Measurements from ENCODE around the gene SLC22A17. TPM values are rescaled to one million over a fixed set of nuclear protein-coding genes. Genes with fewer than 3 reads are reported as not detected.

SLC22A17 gene
- total and polyA plus RNA-seq, 2 of the 13 experiments (the other 11 are each of a cell fraction or from before 2014, with no cell fraction given), result 0.95 to 1.1 TPM

DNA sequence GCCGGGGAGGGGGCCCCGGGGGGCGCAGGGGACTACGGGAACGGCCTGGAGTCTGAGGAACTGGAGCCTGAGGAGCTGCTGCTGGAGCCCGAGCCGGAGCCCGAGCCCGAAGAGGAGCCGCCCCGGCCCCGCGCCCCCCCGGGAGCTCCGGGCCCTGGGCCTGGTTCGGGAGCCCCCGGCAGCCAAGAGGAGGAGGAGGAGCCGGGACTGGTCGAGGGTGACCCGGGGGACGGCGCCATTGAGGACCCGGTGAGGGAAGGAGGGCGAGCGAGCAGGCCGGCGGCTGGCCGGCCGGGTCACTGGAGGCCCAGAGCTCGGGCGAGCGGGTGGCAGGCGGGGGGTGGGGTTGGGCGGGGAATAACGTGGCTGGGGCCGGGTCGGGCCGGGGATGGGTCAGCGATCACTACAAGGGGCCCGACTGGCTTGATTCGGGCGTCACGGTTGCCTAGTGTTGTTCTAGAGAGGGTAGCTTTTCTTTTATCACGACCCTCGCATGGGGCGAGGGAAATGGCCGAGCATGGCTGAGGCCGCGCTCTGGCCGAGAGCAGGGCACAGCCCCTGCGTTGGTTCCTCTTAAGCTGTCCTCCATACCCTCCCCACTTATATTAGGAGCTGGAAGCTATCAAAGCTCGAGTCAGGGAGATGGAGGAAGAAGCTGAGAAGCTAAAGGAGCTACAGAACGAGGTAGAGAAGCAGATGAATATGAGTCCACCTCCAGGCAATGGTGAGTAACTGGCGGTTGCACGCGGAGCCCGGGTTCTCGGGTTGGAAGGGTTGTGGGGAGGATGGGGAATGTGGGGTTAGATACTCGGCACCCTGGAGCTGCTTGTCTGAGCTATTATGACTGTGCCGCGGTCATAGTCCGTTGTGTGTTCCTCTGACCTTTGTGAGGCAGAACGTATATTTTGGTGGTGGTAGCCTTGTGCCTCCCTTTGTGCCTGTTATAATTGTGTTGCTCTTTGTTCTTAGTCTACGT, 30.8 kb downstream of the SLC22A17 start (continued):
- TF ChIP-seq CBX2 (IDR thresholded peaks at IDR 0.05; ENCODE audit: low read depth, low read length) (no peak), CBX2 (CRISPR knock-in tag; IDR thresholded peaks at IDR 0.05; ENCODE audit: low read depth) (peak; percentile 84; the same call in 1 of the 2 replicates), GABPB1 (CRISPR knock-in tag; IDR thresholded peaks at IDR 0.05) (peak; percentile 32; the same call in 1 of the 2 replicates), ZNF564 (CRISPR knock-in tag; IDR thresholded peaks at IDR 0.05) (no peak), PHF5A (CRISPR knock-in tag; IDR thresholded peaks at IDR 0.05; ENCODE audit: low read depth, unreplicated experiment) (peak; percentile 20), NONO (IDR thresholded peaks at IDR 0.05) (no peak), NONO (CRISPR knock-in tag; conservative IDR thresholded peaks at IDR 0.05) (no peak; the same call in none of the 2 replicates), ZFP82 (CRISPR knock-in tag; IDR thresholded peaks at IDR 0.05; ENCODE audit: borderline replicate concordance) (peak; percentile 63; the same call in 1 of the 2 replicates), CENPT (CRISPR knock-in tag; IDR thresholded peaks at IDR 0.05; ENCODE audit: low read depth) (no peak), ZNF670 (CRISPR knock-in tag; IDR thresholded peaks at IDR 0.05; ENCODE audit: borderline replicate concordance) (no peak; the same call in 1 of the 2 replicates), SMYD3 (CRISPR knock-in tag; IDR thresholded peaks at IDR 0.05) (no peak; the same call in 1 of the 2 replicates), ZNF572 (CRISPR knock-in tag; IDR thresholded peaks at IDR 0.05) (0 out of 2 replicates have a peak, but pooled peaks have one; percentile 58), ZNF350 (CRISPR knock-in tag; IDR thresholded peaks at IDR 0.05; ENCODE audit: borderline replicate concordance, low read depth) (peak; percentile 66; the same call in 1 of the 2 replicates), MTF2 (CRISPR knock-in tag; IDR thresholded peaks at IDR 0.05; ENCODE audit: borderline replicate concordance) (no peak), ZNF773 (CRISPR knock-in tag; IDR thresholded peaks at IDR 0.05; ENCODE audit: borderline replicate concordance) (no peak; the same call in none of the 2 replicates), ZNF768 (CRISPR knock-in tag; IDR thresholded peaks at IDR 0.05) (peak; percentile 83), KLF6 (CRISPR knock-in tag; IDR thresholded peaks at IDR 0.05) (0 out of 2 replicates have a peak, but pooled peaks have one; percentile 64)
- TF ChIP-seq, protein P1, sequence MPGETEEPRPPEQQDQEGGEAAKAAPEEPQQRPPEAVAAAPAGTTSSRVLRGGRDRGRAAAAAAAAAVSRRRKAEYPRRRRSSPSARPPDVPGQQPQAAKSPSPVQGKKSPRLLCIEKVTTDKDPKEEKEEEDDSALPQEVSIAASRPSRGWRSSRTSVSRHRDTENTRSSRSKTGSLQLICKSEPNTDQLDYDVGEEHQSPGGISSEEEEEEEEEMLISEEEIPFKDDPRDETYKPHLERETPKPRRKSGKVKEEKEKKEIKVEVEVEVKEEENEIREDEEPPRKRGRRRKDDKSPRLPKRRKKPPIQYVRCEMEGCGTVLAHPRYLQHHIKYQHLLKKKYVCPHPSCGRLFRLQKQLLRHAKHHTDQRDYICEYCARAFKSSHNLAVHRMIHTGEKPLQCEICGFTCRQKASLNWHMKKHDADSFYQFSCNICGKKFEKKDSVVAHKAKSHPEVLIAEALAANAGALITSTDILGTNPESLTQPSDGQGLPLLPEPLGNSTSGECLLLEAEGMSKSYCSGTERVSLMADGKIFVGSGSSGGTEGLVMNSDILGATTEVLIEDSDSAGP (CRISPR knock-in tag; IDR thresholded peaks at IDR 0.05; ENCODE audit: borderline replicate concordance), result no peak; the same call in none of the 2 replicates
- TF ChIP-seq, protein P2, sequence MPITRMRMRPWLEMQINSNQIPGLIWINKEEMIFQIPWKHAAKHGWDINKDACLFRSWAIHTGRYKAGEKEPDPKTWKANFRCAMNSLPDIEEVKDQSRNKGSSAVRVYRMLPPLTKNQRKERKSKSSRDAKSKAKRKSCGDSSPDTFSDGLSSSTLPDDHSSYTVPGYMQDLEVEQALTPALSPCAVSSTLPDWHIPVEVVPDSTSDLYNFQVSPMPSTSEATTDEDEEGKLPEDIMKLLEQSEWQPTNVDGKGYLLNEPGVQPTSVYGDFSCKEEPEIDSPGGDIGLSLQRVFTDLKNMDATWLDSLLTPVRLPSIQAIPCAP (CRISPR knock-in tag; IDR thresholded peaks at IDR 0.05; ENCODE audit: low read depth), result peak; percentile 12; the same call in 1 of the 2 replicates
- TF ChIP-seq, protein P3, sequence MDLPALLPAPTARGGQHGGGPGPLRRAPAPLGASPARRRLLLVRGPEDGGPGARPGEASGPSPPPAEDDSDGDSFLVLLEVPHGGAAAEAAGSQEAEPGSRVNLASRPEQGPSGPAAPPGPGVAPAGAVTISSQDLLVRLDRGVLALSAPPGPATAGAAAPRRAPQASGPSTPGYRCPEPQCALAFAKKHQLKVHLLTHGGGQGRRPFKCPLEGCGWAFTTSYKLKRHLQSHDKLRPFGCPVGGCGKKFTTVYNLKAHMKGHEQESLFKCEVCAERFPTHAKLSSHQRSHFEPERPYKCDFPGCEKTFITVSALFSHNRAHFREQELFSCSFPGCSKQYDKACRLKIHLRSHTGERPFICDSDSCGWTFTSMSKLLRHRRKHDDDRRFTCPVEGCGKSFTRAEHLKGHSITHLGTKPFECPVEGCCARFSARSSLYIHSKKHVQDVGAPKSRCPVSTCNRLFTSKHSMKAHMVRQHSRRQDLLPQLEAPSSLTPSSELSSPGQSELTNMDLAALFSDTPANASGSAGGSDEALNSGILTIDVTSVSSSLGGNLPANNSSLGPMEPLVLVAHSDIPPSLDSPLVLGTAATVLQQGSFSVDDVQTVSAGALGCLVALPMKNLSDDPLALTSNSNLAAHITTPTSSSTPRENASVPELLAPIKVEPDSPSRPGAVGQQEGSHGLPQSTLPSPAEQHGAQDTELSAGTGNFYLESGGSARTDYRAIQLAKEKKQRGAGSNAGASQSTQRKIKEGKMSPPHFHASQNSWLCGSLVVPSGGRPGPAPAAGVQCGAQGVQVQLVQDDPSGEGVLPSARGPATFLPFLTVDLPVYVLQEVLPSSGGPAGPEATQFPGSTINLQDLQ (CRISPR knock-in tag; IDR thresholded peaks at IDR 0.05), result no peak
- TF ChIP-seq, protein P4, sequence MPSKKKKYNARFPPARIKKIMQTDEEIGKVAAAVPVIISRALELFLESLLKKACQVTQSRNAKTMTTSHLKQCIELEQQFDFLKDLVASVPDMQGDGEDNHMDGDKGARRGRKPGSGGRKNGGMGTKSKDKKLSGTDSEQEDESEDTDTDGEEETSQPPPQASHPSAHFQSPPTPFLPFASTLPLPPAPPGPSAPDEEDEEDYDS (CRISPR knock-in tag; IDR thresholded peaks at IDR 0.05), result peak; percentile 11
- TF ChIP-seq, protein P5, sequence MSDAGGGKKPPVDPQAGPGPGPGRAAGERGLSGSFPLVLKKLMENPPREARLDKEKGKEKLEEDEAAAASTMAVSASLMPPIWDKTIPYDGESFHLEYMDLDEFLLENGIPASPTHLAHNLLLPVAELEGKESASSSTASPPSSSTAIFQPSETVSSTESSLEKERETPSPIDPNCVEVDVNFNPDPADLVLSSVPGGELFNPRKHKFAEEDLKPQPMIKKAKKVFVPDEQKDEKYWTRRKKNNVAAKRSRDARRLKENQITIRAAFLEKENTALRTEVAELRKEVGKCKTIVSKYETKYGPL (CRISPR knock-in tag; IDR thresholded peaks at IDR 0.05), result no peak; the same call in none of the 2 replicates
